NCI-H524 (cell line): Measurements from ENCODE around the gene HSF2.

Experiments used
- DNase-seq, 2 experiments: peaks; one replicate each; lab custom pipeline; 2025; lab: John Stamatoyannopoulos, UW

Gene HSF2, protein sequence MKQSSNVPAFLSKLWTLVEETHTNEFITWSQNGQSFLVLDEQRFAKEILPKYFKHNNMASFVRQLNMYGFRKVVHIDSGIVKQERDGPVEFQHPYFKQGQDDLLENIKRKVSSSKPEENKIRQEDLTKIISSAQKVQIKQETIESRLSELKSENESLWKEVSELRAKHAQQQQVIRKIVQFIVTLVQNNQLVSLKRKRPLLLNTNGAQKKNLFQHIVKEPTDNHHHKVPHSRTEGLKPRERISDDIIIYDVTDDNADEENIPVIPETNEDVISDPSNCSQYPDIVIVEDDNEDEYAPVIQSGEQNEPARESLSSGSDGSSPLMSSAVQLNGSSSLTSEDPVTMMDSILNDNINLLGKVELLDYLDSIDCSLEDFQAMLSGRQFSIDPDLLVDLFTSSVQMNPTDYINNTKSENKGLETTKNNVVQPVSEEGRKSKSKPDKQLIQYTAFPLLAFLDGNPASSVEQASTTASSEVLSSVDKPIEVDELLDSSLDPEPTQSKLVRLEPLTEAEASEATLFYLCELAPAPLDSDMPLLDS

GRCh38 chr6:122399348-122400120, at the start of gene HSF2:
HSF2 (plus strand) TSS chr6:122399652; CDS start chr6:122399738, 86 bp downstream.
- peak; percentile 89 to 97 for DNase-seq

DNA sequence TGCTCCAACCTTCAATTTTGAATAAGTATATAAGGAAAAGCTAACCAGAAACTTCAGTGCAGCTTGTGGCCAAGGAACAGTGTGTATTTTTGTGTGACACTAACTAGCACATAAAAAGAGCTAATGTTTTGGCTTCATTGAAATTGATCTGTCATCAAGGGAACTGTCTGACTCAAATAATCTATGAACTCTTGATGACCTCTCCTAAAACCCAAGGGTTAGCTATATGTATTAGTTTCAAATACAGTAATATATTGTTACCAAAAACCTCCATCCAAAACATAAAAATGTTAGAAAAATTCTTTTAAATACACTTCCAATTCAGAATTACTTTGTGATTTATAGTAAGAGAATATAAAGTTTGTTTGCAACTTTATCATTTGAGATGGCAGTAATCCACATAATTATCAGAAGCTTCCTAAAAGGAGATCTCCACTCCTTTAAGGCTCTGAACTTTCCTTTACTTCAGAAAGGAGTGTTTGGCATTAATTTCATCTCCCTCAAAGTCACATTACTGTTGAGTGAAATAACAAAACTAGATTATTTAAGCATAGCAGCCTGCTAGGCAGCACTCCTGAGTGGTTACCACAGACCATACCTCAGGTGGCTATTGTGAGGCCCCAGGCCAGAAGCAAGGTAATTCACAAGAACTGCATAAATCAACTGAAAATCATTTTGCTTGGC, 46.3 kb upstream of the HSF2 start:
- no peak for DNase-seq

GRCh38 chr6:122360809-122361208, 38.6 kb upstream of the HSF2 start:
- no peak for DNase-seq

GRCh38 chr6:122361314-122361979, 38.0 kb upstream of the HSF2 start:
- no peak for DNase-seq

DNA sequence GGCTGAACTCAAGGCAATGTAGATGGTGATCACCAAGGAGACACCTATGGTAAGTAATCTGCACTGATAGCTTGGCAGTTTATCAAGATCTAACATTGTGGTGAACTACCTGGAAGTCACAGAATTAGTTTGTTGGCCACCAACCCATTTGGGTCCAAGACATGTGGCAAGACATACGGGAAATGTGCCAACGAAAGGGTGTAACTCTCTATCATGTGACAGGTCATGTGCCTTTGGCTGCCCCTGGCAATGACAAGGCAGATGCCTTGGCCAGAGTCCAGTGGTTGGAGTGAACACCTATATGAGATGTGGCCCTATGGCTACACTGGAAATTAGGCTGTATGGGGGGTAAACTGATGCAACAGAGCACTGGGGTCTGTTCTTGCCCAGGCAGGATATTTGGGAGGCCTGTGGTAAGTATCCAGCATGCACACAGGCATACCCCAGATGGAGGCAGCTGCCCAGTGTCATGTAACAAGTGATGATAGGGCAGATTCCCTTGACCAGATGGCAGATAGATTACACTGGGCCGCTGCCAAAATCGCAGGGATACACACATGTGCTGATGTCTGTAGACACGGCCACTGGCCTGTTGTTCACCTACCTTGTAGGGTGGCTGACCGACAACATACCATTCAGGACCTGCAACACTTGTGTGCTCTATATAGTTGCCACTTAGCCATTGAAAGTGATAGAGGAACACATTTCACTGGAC, 35.5 kb upstream of the HSF2 start:
- peak; percentile 88 to 96 for DNase-seq

DNA sequence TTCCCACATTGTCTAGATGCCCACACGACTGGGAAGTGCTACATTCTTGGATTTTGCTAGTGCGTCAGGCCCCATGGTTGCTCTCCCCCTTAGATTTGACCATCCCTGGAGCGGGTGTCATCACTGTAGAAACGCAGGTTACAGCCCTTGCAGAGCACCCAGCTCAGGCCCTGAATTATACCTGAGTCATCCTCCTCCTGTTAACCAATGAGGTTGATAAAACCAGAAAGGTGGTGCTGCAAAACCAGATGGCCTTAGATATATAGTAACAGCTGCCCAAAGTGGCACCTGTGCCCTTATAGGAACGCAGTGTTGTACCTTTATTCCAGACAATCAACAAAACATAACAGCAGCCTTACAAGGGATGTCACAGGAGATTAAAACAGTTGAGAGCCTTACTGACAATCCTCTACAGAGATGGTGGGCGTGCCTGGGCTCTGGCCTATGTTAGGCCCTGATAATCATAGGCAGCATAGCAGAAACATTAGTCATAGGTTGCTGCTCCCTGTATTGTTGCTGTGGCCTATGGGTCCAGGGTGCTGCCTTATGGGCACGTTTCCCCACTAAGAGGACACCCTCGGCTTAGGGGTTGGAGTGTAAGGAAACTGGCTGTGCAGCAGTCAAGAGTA, 33.6 kb upstream of the HSF2 start:
- DNase-seq = peak in 1 of 2 experiments; percentile 72

- no peak for DNase-seq
Measured at GRCh38 chr6:122367171-122367570, 32.3 kb upstream of the HSF2 start.

GRCh38 chr6:122369536-122369935, 29.9 kb upstream of the HSF2 start:
- no peak for DNase-seq

DNA sequence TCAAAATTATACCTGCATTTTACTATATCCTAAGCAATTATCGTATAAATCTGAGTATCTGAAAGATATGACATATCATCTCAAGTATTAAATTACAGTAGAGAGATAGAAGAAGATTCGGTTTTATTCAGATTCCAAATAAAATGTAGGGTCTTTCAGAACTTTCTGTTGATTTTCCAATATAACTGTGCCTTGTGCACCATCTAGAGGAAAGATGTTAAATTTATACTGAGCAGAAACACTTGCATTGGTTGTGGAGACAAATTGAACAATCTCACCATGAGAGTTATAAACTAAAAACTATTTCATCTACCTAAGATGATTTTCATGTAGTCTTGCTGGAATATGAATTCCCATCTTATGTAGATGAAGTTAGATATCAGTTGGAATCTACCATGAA, 26.8 kb upstream of the HSF2 start:
- DNase-seq = peak in 1 of 2 experiments; percentile 29

DNA sequence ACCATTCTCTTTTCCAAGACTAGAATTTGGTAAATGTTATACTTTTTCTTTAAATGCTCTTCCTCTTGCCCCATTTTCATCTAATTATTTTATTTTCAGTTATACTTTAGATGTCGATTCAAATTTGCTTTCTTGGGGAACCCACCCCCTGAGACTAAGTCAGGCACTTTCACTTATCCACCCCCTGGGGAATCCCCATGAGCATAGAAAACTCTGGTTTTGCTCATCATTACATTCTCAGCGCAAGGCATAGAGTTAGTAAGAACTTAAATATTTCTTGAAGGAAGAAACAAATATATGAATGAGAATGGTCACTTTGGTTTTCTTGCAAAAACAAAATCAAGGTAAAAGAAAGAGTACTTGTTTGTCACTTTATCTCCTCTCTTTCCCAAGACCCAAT, 25.1 kb upstream of the HSF2 start:
- DNase-seq = no peak

- no peak for DNase-seq
Measured at GRCh38 chr6:122376246-122376645, 23.2 kb upstream of the HSF2 start.

- DNase-seq = peak in 1 of 2 experiments; percentile 68
Measured at GRCh38 chr6:122381494-122382265, 17.8 kb upstream of the HSF2 start.

GRCh38 chr6:122385857-122386612, 13.4 kb upstream of the HSF2 start:
- no peak for DNase-seq

- DNase-seq = no peak
Measured at GRCh38 chr6:122388945-122389344, 10.5 kb upstream of the HSF2 start.

DNA sequence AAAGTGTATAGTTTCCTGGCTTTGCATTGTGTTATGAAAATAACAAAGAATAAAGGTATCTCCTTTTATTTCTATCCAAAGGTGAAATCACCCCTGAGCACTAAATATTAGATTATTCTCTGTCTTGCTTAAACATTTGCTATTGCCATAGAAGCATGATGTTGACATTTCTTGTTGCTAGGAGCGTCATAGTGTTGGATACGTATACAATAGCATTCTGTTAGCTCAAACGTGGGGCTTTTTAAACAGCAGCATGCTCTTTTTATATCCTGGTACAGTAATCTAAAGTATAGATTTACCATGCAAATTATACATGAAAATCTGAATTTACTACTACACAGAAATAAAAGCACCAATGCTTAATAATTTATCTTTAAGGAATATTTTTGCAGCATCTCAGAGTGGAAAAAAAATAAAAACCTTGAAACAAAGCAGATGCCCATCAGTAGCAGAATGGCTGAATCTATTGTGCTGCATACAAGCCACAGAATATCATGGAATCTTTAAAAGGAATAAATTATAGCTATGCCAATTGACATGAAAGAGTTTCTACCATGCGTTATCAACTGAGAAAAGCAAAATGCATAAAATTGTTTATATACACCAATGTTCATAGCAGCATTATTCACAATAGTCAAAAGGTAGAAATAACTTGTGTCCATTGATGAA, 9.6 kb upstream of the HSF2 start:
- DNase-seq = no peak

GRCh38 chr6:122392564-122393350, 6.7 kb upstream of the HSF2 start:
- DNase-seq = no peak

- no peak for DNase-seq
Measured at GRCh38 chr6:122393351-122393896, 6.0 kb upstream of the HSF2 start.
